HepG2 (cell line): ENCODE data around the gene GPR37L1. TPM values are rescaled to one million over a fixed set of nuclear protein-coding genes. Genes with fewer than 3 reads are reported as not detected.

Experiments
- AHR ChIP-seq: IDR thresholded peaks from 2 replicates; pipeline ENCODE4 v1.6.1; 2018; ENCODE audit warnings: missing genetic modification reagents, missing compliant biosample characterization
- ARNT2 ChIP-seq: sonication (generic); formaldehyde crosslinking; IDR thresholded peaks from 2 replicates; pipeline ENCODE4 v1.8.0; 2022; ENCODE audit warnings: mild to moderate bottlenecking, low read depth, missing genetic modification reagents, moderate library complexity
- DBP ChIP-seq: sonication (generic); formaldehyde crosslinking; IDR thresholded peaks from 2 replicates; pipeline ENCODE4 v1.4.0; 2020; ENCODE audit warnings: missing genetic modification reagents; ENCODE audit errors: not compliant biosample characterization
- ETV5 ChIP-seq: IDR thresholded peaks from 2 replicates; pipeline ENCODE4 v1.6.1; 2018; ENCODE audit warnings: missing biosample characterization, missing genetic modification reagents, inconsistent platforms, borderline replicate concordance
- GATAD2A ChIP-seq: IDR thresholded peaks from 2 replicates; pipeline ENCODE4 v1.6.1; 2016
- KDM3A ChIP-seq: IDR thresholded peaks from 2 replicates; pipeline ENCODE4 v1.6.1; 2018; ENCODE audit warnings: low read depth, missing compliant biosample characterization
- KLF16 ChIP-seq, 2 experiments: sonication (generic) in 1 of 2; formaldehyde crosslinking in 1 of 2; IDR thresholded peaks; 2 replicates each; pipeline versions ENCODE4 v1.6.1 to v1.8.0; 2016 to 2023; ENCODE audit warnings: missing genetic modification reagents in 2 of 2, missing compliant biosample characterization in 1 of 2
- KLF6 ChIP-seq: IDR thresholded peaks from 2 replicates; pipeline ENCODE4 v1.8.0; 2016; ENCODE audit warnings: missing biosample characterization, missing genetic modification reagents
- MATR3 ChIP-seq: sonication (generic); formaldehyde crosslinking; IDR thresholded peaks from 2 replicates; pipeline ENCODE4 v1.4.0; 2020; ENCODE audit warnings: missing genetic modification reagents
- MEF2D ChIP-seq: sonication (generic); formaldehyde crosslinking; IDR thresholded peaks from 2 replicates; pipeline ENCODE4 v1.5.1; 2020; ENCODE audit warnings: mild to moderate bottlenecking, missing genetic modification reagents
- NCOA5 ChIP-seq: sonication (generic); formaldehyde crosslinking; IDR thresholded peaks from 2 replicates; pipeline ENCODE4 v1.4.0; 2020; ENCODE audit warnings: missing genetic modification reagents
- PBX3 ChIP-seq: sonication (generic); formaldehyde crosslinking; IDR thresholded peaks from 2 replicates; pipeline ENCODE4 v1.8.1; 2023; ENCODE audit warnings: missing genetic modification reagents, inconsistent platforms, borderline replicate concordance
- PCBP2 ChIP-seq: fragments of 200-400 bp; formaldehyde crosslinking; optimal IDR thresholded peaks from 2 replicates; pipeline ENCODE3; 2018; ENCODE audit warnings: low read length, low read depth; ENCODE audit not compliant: poor library complexity, severe bottlenecking
- POLR2AphosphoS2 ChIP-seq: IDR thresholded peaks from 2 replicates; pipeline ENCODE4 v1.6.1; 2011; ENCODE audit warnings: low read depth, low read length, improper control_type of control experiment
- RAD51 ChIP-seq: fragments of 450-650 bp; IDR thresholded peaks from 2 replicates; pipeline ENCODE4 v1.6.1; 2016; ENCODE audit warnings: borderline replicate concordance
- SATB2 ChIP-seq: sonication (generic); formaldehyde crosslinking; IDR thresholded peaks from 2 replicates; pipeline ENCODE4 v1.5.0; 2020; ENCODE audit warnings: missing genetic modification reagents
- STAG1 ChIP-seq: sonication (generic); formaldehyde crosslinking; IDR thresholded peaks from 2 replicates; pipeline ENCODE4 v1.4.0; 2020; ENCODE audit warnings: missing genetic modification reagents
- TP53 ChIP-seq: sonication (generic); formaldehyde crosslinking; conservative IDR thresholded peaks from 2 replicates; pipeline ENCODE4 v1.4.0; 2020; ENCODE audit warnings: missing genetic modification reagents
- ZBTB26 ChIP-seq: IDR thresholded peaks from 2 replicates; pipeline ENCODE4 v1.6.1; 2016; ENCODE audit warnings: missing compliant biosample characterization, missing genetic modification reagents, borderline replicate concordance
- ZGPAT ChIP-seq: IDR thresholded peaks from 2 replicates; pipeline ENCODE4 v1.6.1; 2016; ENCODE audit warnings: mild to moderate bottlenecking
- ZNF333 ChIP-seq: sonication (generic); formaldehyde crosslinking; IDR thresholded peaks from 2 replicates; pipeline ENCODE4 v1.4.0; 2020; ENCODE audit warnings: mild to moderate bottlenecking, missing genetic modification reagents, borderline replicate concordance
- ZNF484 ChIP-seq: sonication (generic); formaldehyde crosslinking; IDR thresholded peaks from 2 replicates; pipeline ENCODE4 v1.5.1; 2020; ENCODE audit warnings: mild to moderate bottlenecking, low read depth, missing genetic modification reagents, borderline replicate concordance
- ZNF558 ChIP-seq: sonication (generic); formaldehyde crosslinking; IDR thresholded peaks from 2 replicates; pipeline ENCODE4 v1.9.0; 2022; ENCODE audit warnings: mild to moderate bottlenecking, missing genetic modification reagents, borderline replicate concordance
- ZNF589 ChIP-seq: sonication (generic); formaldehyde crosslinking; conservative IDR thresholded peaks from 2 replicates; pipeline ENCODE4 v1.8.0; 2022; ENCODE audit warnings: mild to moderate bottlenecking, moderate library complexity, missing genetic modification reagents
- ZNF616 ChIP-seq: sonication (generic); formaldehyde crosslinking; IDR thresholded peaks from 2 replicates; pipeline ENCODE4 v1.5.0; 2020; ENCODE audit warnings: low read depth, mild to moderate bottlenecking, missing genetic modification reagents
- ZNF749 ChIP-seq: sonication (generic); formaldehyde crosslinking; IDR thresholded peaks from 2 replicates; pipeline ENCODE4 v1.8.0; 2022; ENCODE audit warnings: mild to moderate bottlenecking, missing genetic modification reagents, moderate library complexity, borderline replicate concordance
- polyA plus RNA-seq, 8 experiments: library from polyadenylated mRNA; depleted of rRNA in 3 of 8; stranded (reverse) in 7 of 8; unstranded in 1 of 8; fragments of >200 nt; fragmentation: Illumina TruSeq in 4 of 8; extraction: Trizol in 4 of 8; gene quantifications; 2 replicates each; pipeline versions ENCODE4 v1.2.1 to v1.2.3, GENCODE V29; 2011 to 2016; ENCODE audit warnings: low read depth in 4 of 8, missing spikeins in 1 of 8, mixed read lengths in 1 of 8; ENCODE audit not compliant: insufficient read depth in 1 of 8
- total RNA-seq, 5 experiments: library from RNA; depleted of rRNA; stranded (reverse); fragments of >200 nt; fragmentation: Illumina TruSeq; extraction: Trizol; gene quantifications; 2 replicates each; pipeline ENCODE4 v1.2.3, GENCODE V29; 2016; ENCODE audit warnings: low read depth in 1 of 5

Gene GPR37L1
- total and polyA plus RNA-seq, 2 of the 13 experiments (the other 11 are each of a cell fraction or from before 2014, with no cell fraction given), result 0.13 TPM; not detected in 1

- TF ChIP-seq PBX3 (no peak), RAD51 (no peak), ZNF749 (CRISPR knock-in tag) (no peak), KLF16 (CRISPR knock-in tag; IDR thresholded peaks at IDR 0.05) (no peak), ZNF616 (CRISPR knock-in tag) (no peak), STAG1 (CRISPR knock-in tag) (peak; percentile 57), ARNT2 (CRISPR knock-in tag) (no peak), ZNF333 (CRISPR knock-in tag) (no peak), POLR2AphosphoS2 (no peak), DBP (CRISPR knock-in tag) (no peak), PCBP2 (no peak), TP53 (CRISPR knock-in tag) (no peak), ZBTB26 (peak; percentile 32; the same call in 1 of the 2 replicates), AHR (CRISPR knock-in tag) (0 out of 2 replicates have a peak, but pooled peaks have one; percentile 28), NCOA5 (CRISPR knock-in tag) (no peak), SATB2 (CRISPR knock-in tag) (no peak), ETV5 (CRISPR knock-in tag) (no peak; the same call in 1 of the 2 replicates), ZNF589 (CRISPR knock-in tag) (no peak), KDM3A (CRISPR knock-in tag) (0 out of 2 replicates have a peak, but pooled peaks have one; percentile 27), MATR3 (CRISPR knock-in tag) (no peak), GATAD2A (CRISPR knock-in tag) (0 out of 2 replicates have a peak, but pooled peaks have one; percentile 29), MEF2D (CRISPR knock-in tag) (no peak), ZNF484 (CRISPR knock-in tag) (no peak), KLF6 (CRISPR knock-in tag) (no peak), ZGPAT (CRISPR knock-in tag) (0 out of 2 replicates have a peak, but pooled peaks have one; percentile 18), ZNF558 (CRISPR knock-in tag) (no peak)
Measured at GRCh38 chr1:202122639-202123335, at the start of gene GPR37L1 (continued).
